K562 (cell line): Measurements from ENCODE around the gene SRBD1. TPM values are rescaled to one million over a fixed set of nuclear protein-coding genes. Genes with fewer than 3 reads are reported as not detected.

ENCODE experiments used
- ATAC-seq: fragments of 200-7000 bp; cut with Tn5 transposase; 3 replicates; pipeline ENCODE4 v1.9.1; 2020; ENCODE audit warnings: moderate library complexity
- BruUV-seq: library from RNA; stranded (reverse); fragments of 400-500 nt; replicated peaks from 2 replicates; lab custom pipeline; 2021; lab: Mats Ljungman, UMichigan
- CTCF ChIA-PET: fragments of 300-600 bp; formaldehyde crosslinking; extraction: SDS; loops from one replicate; lab custom pipeline; 2021; ENCODE audit warnings: low intra/inter-chr PET ratio; lab: Yijun Ruan, JAX
- POLR2A ChIA-PET: fragments of 300-600, 350-650 bp; sonication (Branson Sonifier 250); formaldehyde crosslinking; extraction: SDS; loops from one replicate; lab custom pipeline; 2021; ENCODE audit warnings: antibody characterized with exemption, inconsistent platforms; lab: Yijun Ruan, JAX
- DNase-seq, 4 experiments: peaks; one replicate each; pipeline versions ENCODE4 v3.0.0 to v3.0.0-alpha.2; 2011 to 2018; ENCODE audit warnings: low spot score in 3 of 4, mixed read lengths in 3 of 4; ENCODE audit errors: extremely low read depth in 1 of 4
- FAIRE-seq: peaks from 2 replicates; lab custom pipeline; 2011; peaks lifted over from hg19 to GRCh38; lab: Jason Lieb, UNC
- H2AFZ ChIP-seq: 2 replicates; pipeline ENCODE4 v1.6.0; 2011; ENCODE audit warnings: low read depth, low read length, control low read depth, inconsistent platforms
- H3K27ac ChIP-seq: fragments of 200-600 bp; 3 replicates; pipeline ENCODE4 v1.8.0; 2011; ENCODE audit warnings: low read depth, mild to moderate bottlenecking, control low read depth, inconsistent platforms, low read length, moderate library complexity, mixed read lengths; ENCODE audit errors: extremely low read depth
- H3K27me3 ChIP-seq, 2 experiments: fragments of 300-600 bp in 1 of 2; 2 replicates in 1 of 2; 3 replicates in 1 of 2; pipeline versions ENCODE4 v1.6.0 to v1.8.0; 2011; ENCODE audit warnings: inconsistent platforms in 2 of 2, low read length in 2 of 2, mild to moderate bottlenecking in 1 of 2, mixed read lengths in 1 of 2, moderate library complexity in 1 of 2; ENCODE audit not compliant: control insufficient read depth in 2 of 2, insufficient read depth in 2 of 2
- H3K36me3 ChIP-seq: fragments of 300-600 bp; 3 replicates; pipeline ENCODE4 v1.8.0; 2011; ENCODE audit warnings: mild to moderate bottlenecking, low read length, inconsistent platforms; ENCODE audit not compliant: control insufficient read depth, insufficient read depth
- H3K4me1 ChIP-seq, 2 experiments: fragments of 200-600 bp in 1 of 2; replicated peaks in 1 of 2; 2 replicates in 1 of 2; 3 replicates in 1 of 2; pipeline versions ENCODE4 v1.5.1 to v1.8.0; 2011; ENCODE audit warnings: inconsistent platforms in 2 of 2, low read length in 2 of 2, mild to moderate bottlenecking in 1 of 2, mixed read lengths in 1 of 2, moderate library complexity in 1 of 2; ENCODE audit not compliant: control insufficient read depth in 2 of 2, insufficient read depth in 2 of 2
- H3K4me2 ChIP-seq: 2 replicates; pipeline ENCODE4 v1.6.1; 2011; ENCODE audit warnings: low read length, control low read depth, inconsistent platforms, mixed read lengths; ENCODE audit not compliant: insufficient read depth
- H3K4me3 ChIP-seq: fragments of 200-600 bp; sonication (generic), shearing (Covaris generic); 2 replicates; pipeline ENCODE4 v1.5.1; 2016; ENCODE audit warnings: control low read depth, inconsistent platforms
- H3K79me2 ChIP-seq: fragments of 200-600 bp; 3 replicates; pipeline ENCODE4 v1.8.0; 2011; ENCODE audit warnings: low read length, inconsistent platforms; ENCODE audit not compliant: control insufficient read depth, insufficient read depth
- H3K9ac ChIP-seq, 2 experiments: 2 replicates each; pipeline versions ENCODE4 v1.6.0 to v1.6.1; 2011; ENCODE audit warnings: low read depth in 2 of 2, low read length in 2 of 2, control low read depth in 1 of 2, inconsistent platforms in 1 of 2, mild to moderate bottlenecking in 1 of 2, mixed read lengths in 1 of 2; ENCODE audit not compliant: insufficient read depth in 1 of 2
- H3K9me1 ChIP-seq: one replicate; pipeline ENCODE4 v1.6.0; 2011; ENCODE audit warnings: inconsistent platforms, mild to moderate bottlenecking, low read length, moderate library complexity; ENCODE audit not compliant: control insufficient read depth, insufficient read depth
- H3K9me3 ChIP-seq: replicated peaks from 2 replicates; pipeline ENCODE4 v1.5.1; 2011; ENCODE audit warnings: low read depth, low read length, inconsistent platforms; ENCODE audit not compliant: control insufficient read depth, insufficient read depth
- H4K20me1 ChIP-seq: replicated peaks from 2 replicates; pipeline ENCODE4 v1.6.1; 2011; ENCODE audit warnings: low read length, inconsistent platforms, mixed read lengths; ENCODE audit not compliant: control insufficient read depth, insufficient read depth
- CHD1 ChIP-seq: fragments of 200-600 bp; sonication (generic); IDR thresholded peaks from one replicate; pipeline ENCODE4 v1.6.1; 2012; ENCODE audit warnings: mild to moderate bottlenecking, moderate library complexity, low read length, inconsistent platforms
- GABPA ChIP-seq: fragments of 200-800 bp; sonication (Bioruptor generic); conservative IDR thresholded peaks from 2 replicates; pipeline ENCODE4 v1.6.1; 2016; ENCODE audit warnings: low read depth, missing genetic modification characterization, missing compliant biosample characterization
- HNRNPH1 ChIP-seq: fragments of 200-400 bp; formaldehyde crosslinking; optimal IDR thresholded peaks from 2 replicates; pipeline ENCODE3; 2017; ENCODE audit warnings: low read depth, mild to moderate bottlenecking, low read length, moderate library complexity
- PHF8 ChIP-seq: fragments of 200-600 bp; sonication (generic); IDR thresholded peaks from 2 replicates; pipeline ENCODE4 v1.6.1; 2012; ENCODE audit warnings: mixed run types, mild to moderate bottlenecking, inconsistent platforms, low read length, moderate library complexity, borderline replicate concordance
- SPI1 ChIP-seq: IDR thresholded peaks from 2 replicates; pipeline ENCODE4 v1.6.1; 2011; ENCODE audit warnings: low read depth, low read length, control low read depth, borderline replicate concordance
- THRA ChIP-seq: fragments of 450-650 bp; IDR thresholded peaks from 2 replicates; pipeline ENCODE4 v1.6.1; 2017; ENCODE audit warnings: mild to moderate bottlenecking, moderate library complexity
- ZFPM2 ChIP-seq: fragments of 250-450 bp; sonication (Bioruptor Pico); IDR thresholded peaks from 2 replicates; pipeline ENCODE4 v1.5.1; 2022; ENCODE audit warnings: mild to moderate bottlenecking
- WGBS: fragments of 100-300 bp; shearing (Covaris generic); methylation state at CpG from one replicate; pipeline ENCODE4 v1.1.6; 2016; ENCODE audit warnings: low coverage, mixed read lengths; ENCODE audit not compliant: insufficient coverage; ENCODE audit errors: missing lambda C conversion rate; 5-methylcytosine and 5-hydroxymethylcytosine counted together
- in situ Hi-C: fragments of 300-500 bp; cut with MboI; formaldehyde crosslinking; loops from 4 replicates; pipeline ENCODE4 v1.15.0; 2018; ENCODE audit warnings: inconsistent platforms, mixed read lengths
- intact Hi-C: fragments of 100-400 bp; cut with micrococcal nuclease; formaldehyde crosslinking; loops from 2 replicates; pipeline ENCODE4 v1.14.2; 2022
- polyA plus RNA-seq, 8 experiments: library from polyadenylated mRNA; depleted of rRNA in 4 of 8; stranded (reverse) in 5 of 8; unstranded in 3 of 8; fragments of >200 nt; fragmentation: Nextera tagmentation in 2 of 8; fragmentation: Illumina TruSeq in 1 of 8; extraction: Ambion mirVana in 2 of 8; extraction: Trizol in 1 of 8; gene quantifications; 2 replicates each; pipeline versions ENCODE4 v1.2.1 to v1.2.3, GENCODE V29; 2011 to 2014; ENCODE audit warnings: inconsistent platforms in 1 of 8, missing spikeins in 1 of 8
- total RNA-seq, 7 experiments: library from RNA; depleted of rRNA in 6 of 7; stranded (reverse); fragments of >200 nt in 6 of 7; fragmentation: Illumina TruSeq in 2 of 7; extraction: Trizol in 2 of 7; gene quantifications; 2 replicates each; pipeline versions ENCODE4 v1.2.1 to v1.2.3, GENCODE V29; 2011 to 2021; ENCODE audit warnings: low replicate concordance in 1 of 7
- TF ChIP-seq, protein P1 (sequence below): fragments of 450-650 bp; IDR thresholded peaks from 2 replicates; pipeline ENCODE4 v1.6.1; 2017; ENCODE audit warnings: antibody characterized with exemption
- TF ChIP-seq, protein P2 (sequence below): fragments of 250-450 bp; sonication (Bioruptor Pico); IDR thresholded peaks from 2 replicates; pipeline ENCODE4 v1.8.0; 2021; ENCODE audit warnings: borderline replicate concordance, mild to moderate bottlenecking, moderate library complexity; ENCODE audit not compliant: poor library complexity, severe bottlenecking

Gene SRBD1
- total and polyA plus RNA-seq, 9 of the 15 experiments (the other 6 are each of a cell fraction or from before 2014, with no cell fraction given): 6.9 to 23.2 (median 14.7) TPM

DNA sequence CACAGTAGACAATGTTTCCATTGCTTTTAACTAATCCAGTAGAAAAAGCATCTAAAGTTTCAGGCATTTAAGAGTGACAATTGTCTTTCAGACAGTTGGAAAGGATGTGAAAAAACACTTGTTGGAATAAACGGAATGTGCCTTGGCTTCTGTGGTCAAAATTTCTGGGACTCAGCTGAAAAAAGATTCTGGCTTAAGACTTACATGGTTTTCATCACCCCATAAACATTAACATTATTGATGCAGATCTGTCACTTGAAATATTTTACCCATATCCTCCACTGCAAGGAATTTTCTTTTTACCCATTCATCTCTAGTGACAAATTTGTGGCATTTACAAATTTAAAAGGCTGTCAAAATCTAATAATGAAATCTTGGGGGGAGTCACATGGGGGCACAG, 166.0 kb downstream of the SRBD1 start (continued):
- TF ChIP-seq ZFPM2 (CRISPR knock-in tag): no peak

- no peak overlapping the region for H3K4me2 ChIP-seq
- H3K27me3 ChIP-seq: no peaks in the 10 kb centered on the region
- no peak overlapping the region for H2AFZ ChIP-seq
- FAIRE-seq: no peak
- no peaks in the 10 kb centered on the region for H3K9me1 ChIP-seq
- no TSS peak for BruUV-seq
- no peaks in the 10 kb centered on the region for H3K79me2 ChIP-seq
- H4K20me1 ChIP-seq: no peaks in the 10 kb centered on the region
- intact Hi-C loops: no loop called here
- CTCF ChIA-PET: no interaction called here
- in situ Hi-C loops: no loop called here
- no peak for ATAC-seq
- H3K9ac ChIP-seq: no peak overlapping the region
- no peaks in the 10 kb centered on the region for H3K36me3 ChIP-seq
- no peak for TF ChIP-seq HNRNPH1
- peak; percentile 64 for TF ChIP-seq SPI1
- no peak for TF ChIP-seq PHF8
- peaks cover 0 to 13% of the 10 kb centered on the region in 2 experiments; a peak in 2 of 5 replicates for H3K4me1 ChIP-seq
- H3K4me3 ChIP-seq: no peak overlapping the region
- WGBS: 23% methylated on average over 1 of the region's 1 CpG
- no peak overlapping the region for H3K27ac ChIP-seq
- no peak for DNase-seq
- H3K9me3 ChIP-seq: no peaks in the 10 kb centered on the region
- POLR2A ChIA-PET: interaction anchor here (1.0 kb wide), 1 partner anchor 13 kb away, joined by 3 read pairs; no protein-coding TSS in a partner anchor
Observed at GRCh38 chr2:45443012-45443411, 168.1 kb downstream of the SRBD1 start.

DNA sequence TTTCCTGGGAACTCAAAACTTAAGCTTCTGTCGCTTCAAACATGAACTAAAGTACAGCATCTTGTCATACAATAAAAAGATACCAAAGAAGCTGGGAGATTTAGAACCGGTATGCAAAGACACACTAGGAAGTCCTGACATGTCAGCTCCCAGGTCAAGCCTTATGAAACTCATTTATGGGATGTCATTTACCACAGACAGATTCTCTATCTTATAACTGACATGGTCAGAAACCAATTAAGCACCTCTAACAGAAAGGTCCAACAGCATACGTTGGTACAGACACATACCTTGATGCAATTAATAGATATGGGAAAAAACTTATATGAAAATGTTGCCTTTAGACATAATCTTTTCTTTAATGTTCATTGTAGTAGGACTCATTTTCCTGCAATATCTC, 169.0 kb downstream of the SRBD1 start:
- POLR2A ChIA-PET: no interaction called here
- DNase-seq (no peak), FAIRE-seq (peak; percentile 15), ATAC-seq (no peak)
- BruUV-seq: no TSS peak
- Histone ChIP-seq H2AFZ (no peak overlapping the region), H3K27ac (no peak overlapping the region), H3K9ac (no peak overlapping the region), H4K20me1 (no peaks in the 10 kb centered on the region), H3K79me2 (no peaks in the 10 kb centered on the region), H3K4me1 (peaks cover 0 to 15% of the 10 kb centered on the region in 2 experiments; a peak in 2 of 5 replicates), H3K9me1 (no peaks in the 10 kb centered on the region), H3K4me2 (no peak overlapping the region), H3K27me3 (no peaks in the 10 kb centered on the region), H3K4me3 (no peak overlapping the region), H3K9me3 (no peaks in the 10 kb centered on the region), H3K36me3 (no peaks in the 10 kb centered on the region)
- intact Hi-C loops (no loop called here), in situ Hi-C loops (no loop called here)
- CTCF ChIA-PET: no interaction called here
- 73% methylated on average over 3 of the region's 3 CpGs for WGBS
- TF ChIP-seq, protein P1, sequence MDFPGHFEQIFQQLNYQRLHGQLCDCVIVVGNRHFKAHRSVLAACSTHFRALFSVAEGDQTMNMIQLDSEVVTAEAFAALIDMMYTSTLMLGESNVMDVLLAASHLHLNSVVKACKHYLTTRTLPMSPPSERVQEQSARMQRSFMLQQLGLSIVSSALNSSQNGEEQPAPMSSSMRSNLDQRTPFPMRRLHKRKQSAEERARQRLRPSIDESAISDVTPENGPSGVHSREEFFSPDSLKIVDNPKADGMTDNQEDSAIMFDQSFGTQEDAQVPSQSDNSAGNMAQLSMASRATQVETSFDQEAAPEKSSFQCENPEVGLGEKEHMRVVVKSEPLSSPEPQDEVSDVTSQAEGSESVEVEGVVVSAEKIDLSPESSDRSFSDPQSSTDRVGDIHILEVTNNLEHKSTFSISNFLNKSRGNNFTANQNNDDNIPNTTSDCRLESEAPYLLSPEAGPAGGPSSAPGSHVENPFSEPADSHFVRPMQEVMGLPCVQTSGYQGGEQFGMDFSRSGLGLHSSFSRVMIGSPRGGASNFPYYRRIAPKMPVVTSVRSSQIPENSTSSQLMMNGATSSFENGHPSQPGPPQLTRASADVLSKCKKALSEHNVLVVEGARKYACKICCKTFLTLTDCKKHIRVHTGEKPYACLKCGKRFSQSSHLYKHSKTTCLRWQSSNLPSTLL: no peak
- TF ChIP-seq GABPA (tag) (no peak), THRA (no peak), CHD1 (no peak)
- TF ChIP-seq, protein P2, sequence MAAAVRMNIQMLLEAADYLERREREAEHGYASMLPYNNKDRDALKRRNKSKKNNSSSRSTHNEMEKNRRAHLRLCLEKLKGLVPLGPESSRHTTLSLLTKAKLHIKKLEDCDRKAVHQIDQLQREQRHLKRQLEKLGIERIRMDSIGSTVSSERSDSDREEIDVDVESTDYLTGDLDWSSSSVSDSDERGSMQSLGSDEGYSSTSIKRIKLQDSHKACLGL (CRISPR knock-in tag): no peak
